Activated naive CD8-positive, alpha-beta T cell (primary cell): Measurements from ENCODE around the gene AQR.

ENCODE experiments used
- H3K27ac Mint-ChIP-seq: one replicate; pipeline ENCODE4 v1.8.0; 2021; ENCODE audit warnings: mixed read lengths
- H3K27me3 Mint-ChIP-seq: one replicate; pipeline ENCODE4 v1.8.0; 2021; ENCODE audit warnings: mixed read lengths
- H3K36me3 Mint-ChIP-seq: one replicate; pipeline ENCODE4 v1.8.0; 2021; ENCODE audit warnings: mixed read lengths
- H3K4me1 Mint-ChIP-seq: one replicate; pipeline ENCODE4 v1.8.0; 2021; ENCODE audit warnings: low read depth, mixed read lengths
- H3K4me3 Mint-ChIP-seq: one replicate; pipeline ENCODE4 v1.8.0; 2021; ENCODE audit warnings: mild to moderate bottlenecking, mixed read lengths
- H3K9me3 Mint-ChIP-seq: one replicate; pipeline ENCODE4 v1.8.0; 2021; ENCODE audit warnings: low read depth, mixed read lengths

The AQR gene

GRCh38 chr15:34802803-34803750 is 166.5 kb downstream of the AQR start:
- no peak overlapping the region for H3K27ac Mint-ChIP-seq
- no peaks in the 10 kb centered on the region for H3K4me1 Mint-ChIP-seq
- H3K4me3 Mint-ChIP-seq: no peak overlapping the region
- peaks cover 4% of the 10 kb centered on the region for H3K9me3 Mint-ChIP-seq
- H3K27me3 Mint-ChIP-seq: peaks cover 23% of the 10 kb centered on the region
- H3K36me3 Mint-ChIP-seq: no peaks in the 10 kb centered on the region

- H3K4me1 Mint-ChIP-seq: no peaks in the 10 kb centered on the region
- peaks cover 4% of the 10 kb centered on the region for H3K9me3 Mint-ChIP-seq
- H3K36me3 Mint-ChIP-seq: no peaks in the 10 kb centered on the region
- no peak overlapping the region for H3K27ac Mint-ChIP-seq
- H3K27me3 Mint-ChIP-seq: peaks cover 24% of the 10 kb centered on the region
- H3K4me3 Mint-ChIP-seq: no peak overlapping the region
Observed at GRCh38 chr15:34802371-34802770, 167.2 kb downstream of the AQR start.
